HUDEP-2 (cell line): ENCODE results near the gene PDSS2.
"Not testable (repeated sequence)": the region's sequence is repeated elsewhere in the genome, so short reads cannot be mapped to it uniquely, and the experiment has no call there.

Experiments used
- DNase-seq, 76 experiments: peaks; one replicate each; lab custom pipeline; 2025; ENCODE audit not compliant: unreplicated experiment in 76 of 76; lab: John Stamatoyannopoulos, UW

The PDSS2 gene

DNA sequence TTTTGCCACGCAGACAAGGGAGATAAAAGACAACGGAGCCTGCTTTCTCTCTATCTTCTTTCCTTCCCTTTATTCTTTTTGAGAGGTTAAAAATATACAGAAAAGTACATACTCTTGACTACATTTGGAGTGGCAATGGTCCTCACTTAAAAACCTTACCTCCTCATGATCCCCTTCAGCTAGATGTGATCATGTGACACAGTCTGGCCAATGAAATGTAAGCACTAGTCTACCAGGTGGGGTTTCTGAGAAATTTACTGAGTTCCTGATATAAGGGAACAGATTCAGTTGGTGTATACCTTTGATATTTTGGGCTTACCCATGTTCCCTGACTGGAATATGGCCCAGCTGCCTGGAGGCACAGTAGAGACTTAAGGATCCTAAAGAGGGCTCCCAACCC lies 178.6 kb downstream of the PDSS2 start:
- peak in 5 of 76 experiments; percentile 20 to 40 (median 26) for DNase-seq

DNA sequence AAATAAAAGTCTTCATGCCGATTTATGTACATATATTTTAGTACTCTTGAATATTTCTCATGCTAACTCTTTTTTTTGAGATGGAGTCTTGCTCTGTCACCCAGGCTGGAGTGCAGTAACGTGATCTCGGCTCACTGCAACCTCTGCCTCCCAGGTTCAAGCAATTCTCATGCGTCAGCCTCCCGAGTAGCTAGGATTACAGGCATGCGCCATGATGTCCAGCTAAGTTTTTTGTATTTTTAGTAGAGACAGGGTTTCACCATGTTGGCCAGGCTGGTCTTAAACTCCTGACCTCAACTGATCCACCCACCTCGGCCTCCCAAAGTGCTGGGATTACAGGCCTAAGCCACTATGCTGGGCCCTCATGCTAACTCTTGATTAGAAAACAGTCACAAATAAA lies 179.4 kb downstream of the PDSS2 start:
- not testable (repeated sequence) for DNase-seq

DNA sequence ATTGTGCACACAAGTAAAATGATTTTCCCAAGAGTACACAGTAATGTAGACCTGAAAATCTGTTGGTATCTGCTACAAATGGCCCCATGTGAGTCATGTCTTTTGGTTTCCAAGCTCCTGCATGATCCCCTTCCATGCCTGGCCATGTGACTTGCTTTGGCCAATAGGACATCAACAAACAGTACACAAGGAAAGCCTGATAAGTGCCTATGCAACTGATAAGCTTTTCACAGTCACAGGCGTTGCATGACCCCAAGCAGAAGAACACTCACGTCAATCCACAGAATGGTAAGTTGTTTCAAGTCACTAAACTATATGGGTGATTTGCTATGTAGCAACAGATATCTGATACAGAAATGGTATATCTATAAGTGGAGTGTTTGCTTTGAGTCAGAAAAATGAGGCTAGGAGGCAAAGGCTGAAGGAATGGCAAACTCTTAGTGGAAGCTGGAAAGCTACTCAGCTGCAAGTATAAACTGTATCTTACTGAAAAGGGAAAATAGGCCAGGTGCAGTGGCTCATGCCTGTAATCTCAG lies 184.0 kb downstream of the PDSS2 start:
- peak in 73 of 76 experiments; percentile 50 to 97 (median 85) for DNase-seq

DNA sequence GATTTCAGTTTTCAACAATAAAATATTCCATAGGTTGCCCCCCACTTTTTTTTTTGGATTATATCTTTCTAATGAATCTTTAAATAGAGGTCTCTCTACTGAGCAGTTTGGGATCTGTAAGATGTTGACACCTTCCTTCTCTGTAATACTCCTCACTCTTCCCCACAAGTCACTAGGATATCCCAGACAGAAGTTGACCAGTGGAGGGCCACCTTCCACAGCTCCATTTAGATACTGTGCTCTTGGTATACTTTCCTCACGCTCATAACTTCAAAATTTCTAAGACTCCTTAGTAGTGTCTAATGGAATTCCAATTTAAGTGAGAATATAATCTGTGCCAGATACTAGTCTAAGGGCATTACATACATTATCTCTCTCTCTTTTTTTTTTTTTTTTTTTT lies 185.1 kb downstream of the PDSS2 start:
- no peak for DNase-seq

DNA sequence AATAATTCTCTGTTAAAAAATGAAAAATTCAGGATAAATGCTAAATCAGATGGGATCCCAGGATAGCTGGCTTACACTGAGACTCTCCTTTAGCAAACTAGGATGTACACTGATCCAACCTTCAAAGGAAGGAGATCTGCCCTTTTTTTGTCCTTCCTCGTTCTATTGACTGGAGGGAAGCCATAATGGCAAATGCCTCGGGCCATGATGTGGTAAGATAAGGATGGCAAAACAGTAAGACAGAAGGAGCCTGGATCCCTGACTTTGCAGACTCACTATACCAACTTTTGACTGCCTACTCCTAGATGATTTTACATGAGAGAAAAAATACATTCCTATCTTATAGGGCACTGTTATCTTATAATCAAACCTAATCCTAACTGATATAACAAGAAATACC lies 187.1 kb downstream of the PDSS2 start:
- peak in 3 of 76 experiments; percentile 23 to 28 (median 26) for DNase-seq

DNA sequence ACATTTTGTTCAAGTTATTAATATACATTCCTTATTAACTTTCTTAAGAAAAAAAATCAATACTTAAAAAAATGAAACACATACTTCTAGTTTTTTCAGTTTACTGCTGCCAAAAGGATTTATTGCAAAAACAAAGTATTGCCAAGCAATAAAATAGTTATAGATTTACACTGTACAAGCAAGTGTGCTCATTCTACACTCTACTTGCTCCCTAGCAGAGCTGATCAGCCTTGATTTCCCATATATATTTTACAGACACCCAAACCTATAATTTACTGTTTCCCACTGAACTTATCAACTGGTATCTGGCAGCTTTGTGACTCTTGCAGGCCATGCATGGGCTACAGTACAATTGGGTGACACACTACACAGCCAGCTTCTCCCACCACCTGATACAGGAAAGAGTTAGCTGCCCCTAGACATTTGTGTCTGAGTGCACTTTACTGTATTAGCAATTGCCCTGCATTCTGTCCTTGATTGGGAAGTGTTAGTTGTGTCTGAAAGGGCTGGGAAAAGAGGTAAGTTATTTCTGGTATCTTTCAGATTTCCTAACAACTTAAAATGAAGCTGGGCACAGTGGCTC lies 188.1 kb downstream of the PDSS2 start:
- no peak for DNase-seq

DNA sequence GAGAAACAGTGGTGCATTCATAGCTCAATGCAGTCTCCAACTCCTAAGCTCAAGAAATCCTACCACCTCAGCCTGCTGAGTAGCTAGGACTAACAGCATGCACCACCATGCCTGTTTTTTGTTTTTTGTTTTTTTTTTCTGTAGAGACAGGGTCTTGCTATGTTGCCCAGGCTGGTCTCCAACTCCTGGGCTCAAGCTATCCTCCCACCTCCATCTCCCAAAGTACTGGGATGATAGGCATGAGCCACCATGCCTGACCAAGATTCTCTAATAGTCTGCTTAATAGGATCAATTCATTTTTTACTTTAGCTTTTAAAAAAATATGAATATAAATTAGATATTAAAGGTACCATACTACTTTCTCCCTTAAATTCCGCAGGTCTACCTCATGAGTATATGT lies 191.7 kb downstream of the PDSS2 start:
- DNase-seq, result no peak

DNA sequence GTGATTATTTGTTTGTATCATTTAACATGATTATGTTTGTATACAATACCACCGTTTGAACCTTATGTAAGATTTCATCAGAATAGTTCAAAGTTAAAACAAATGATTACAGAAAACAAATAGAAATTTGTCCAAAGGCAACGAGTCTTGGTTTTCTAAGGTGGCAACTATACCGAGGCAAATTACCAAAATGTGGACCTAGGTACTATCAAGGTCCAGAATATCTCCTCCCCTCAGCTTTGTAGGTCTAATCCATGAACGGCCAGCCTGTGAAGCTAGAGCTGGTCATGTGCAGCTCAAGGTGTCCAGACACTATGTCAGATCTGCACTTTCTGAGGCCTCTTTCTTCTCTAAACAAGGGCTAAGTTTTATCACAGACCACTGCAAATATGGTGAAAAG lies 192.4 kb downstream of the PDSS2 start:
- no peak for DNase-seq

DNA sequence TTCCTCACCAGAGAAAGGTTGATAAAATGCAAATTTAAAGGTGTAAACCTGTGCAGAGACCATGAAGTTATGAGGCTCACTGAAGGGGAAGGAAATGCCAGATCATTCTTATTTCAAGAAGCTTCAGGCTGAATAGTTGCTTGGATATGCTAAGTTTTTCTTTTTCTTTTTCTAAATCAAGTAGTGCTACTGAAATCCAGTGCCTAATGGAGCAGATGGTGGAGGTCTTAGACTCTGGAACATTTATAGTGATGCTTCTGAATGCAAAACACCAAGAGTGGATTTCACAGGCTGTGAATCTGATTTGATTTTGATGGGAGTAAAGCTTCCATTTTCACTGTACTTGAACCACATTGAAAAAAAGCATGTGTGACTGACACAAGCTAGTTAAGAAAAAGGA lies 192.8 kb downstream of the PDSS2 start:
- no peak for DNase-seq

DNA sequence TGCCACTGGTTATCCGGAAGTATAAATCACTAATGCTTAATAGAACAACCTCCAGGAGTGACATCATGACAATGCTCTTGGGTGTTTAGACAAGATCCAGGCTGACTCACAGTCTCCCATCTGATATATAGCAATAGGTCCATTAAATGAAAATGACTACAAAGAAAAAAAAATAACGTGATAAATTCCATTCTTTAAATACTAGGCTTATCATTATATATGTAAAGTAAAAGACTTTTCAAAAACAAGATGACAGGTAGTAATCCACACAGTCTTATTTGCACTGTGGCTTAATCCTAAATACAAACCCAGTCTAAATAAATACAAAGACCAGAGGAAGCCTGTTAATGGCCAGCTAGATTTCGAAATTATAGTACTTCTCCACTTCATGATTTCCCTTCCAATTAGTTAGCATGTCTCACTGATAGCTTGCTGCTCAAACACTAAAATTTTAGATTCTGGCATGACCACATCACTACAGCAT lies 195.0 kb downstream of the PDSS2 start:
- no peak for DNase-seq

DNA sequence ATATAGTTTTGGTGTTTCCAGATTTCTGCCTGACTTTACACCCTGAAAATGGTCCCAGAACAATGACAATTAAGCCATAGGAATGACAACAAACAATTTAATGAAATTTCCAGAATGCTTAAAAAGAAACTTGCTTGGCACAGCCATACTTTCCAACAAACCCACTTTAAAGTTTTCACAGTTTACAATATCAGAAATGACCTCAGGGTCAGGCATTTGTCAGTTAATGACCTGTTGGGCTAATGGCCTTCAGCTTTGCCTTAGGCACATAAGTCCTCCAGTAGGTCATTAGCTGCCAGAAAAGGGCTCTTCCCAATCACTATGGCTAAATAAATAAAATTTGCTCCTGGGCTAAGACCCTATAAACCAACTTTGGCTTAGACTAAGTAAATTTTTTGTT lies 199.4 kb downstream of the PDSS2 start:
- DNase-seq, result no peak

DNA sequence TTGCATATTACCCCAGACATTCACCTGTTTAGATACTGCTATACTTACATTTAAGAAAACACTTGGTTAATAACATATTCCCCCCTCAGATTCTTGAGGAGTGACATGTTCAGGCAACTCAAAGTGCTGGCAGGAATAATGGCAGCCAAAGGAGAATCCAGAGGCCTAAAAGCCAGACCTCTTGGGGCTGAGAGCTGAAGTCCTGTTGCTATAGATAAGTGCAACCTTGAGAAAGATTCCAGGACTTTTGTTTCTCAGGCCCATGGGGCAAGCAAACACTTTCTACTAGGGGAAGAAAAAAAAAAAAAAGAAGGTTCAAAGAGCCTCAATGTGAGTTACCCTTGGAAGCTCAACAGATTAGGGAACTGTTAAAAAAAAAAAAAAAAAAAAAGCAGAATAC lies 211.2 kb downstream of the PDSS2 start:
- DNase-seq, result no peak

DNA sequence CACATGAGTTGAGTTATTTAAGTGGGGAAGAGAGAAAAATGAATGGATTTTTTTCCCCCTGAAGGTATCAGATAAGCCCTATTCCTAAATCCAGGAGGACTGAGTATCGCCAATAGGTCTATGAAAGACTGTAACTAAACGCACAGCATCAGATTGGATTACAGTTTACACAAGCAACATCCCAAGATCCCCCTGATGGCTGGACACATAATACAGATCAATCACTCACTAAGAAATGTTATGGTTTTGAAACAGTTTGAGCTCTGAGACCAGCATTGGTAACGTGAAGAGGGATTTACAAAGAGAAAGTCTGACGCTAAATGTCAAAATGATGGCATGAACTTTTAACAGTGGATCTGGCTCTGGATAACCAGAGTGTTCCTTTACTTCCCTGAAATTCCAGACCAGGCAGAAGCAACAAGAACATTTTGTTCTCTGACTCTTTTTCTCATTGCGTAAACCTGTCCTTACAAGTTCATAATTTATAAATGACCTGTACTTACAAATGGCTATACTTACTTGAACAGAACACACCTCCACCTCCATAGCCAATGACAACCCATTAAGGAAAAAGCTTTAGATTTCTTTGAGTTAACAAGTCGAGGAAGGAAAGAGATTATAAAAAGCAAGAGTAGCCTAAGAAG lies 212.3 kb downstream of the PDSS2 start:
- no peak for DNase-seq

DNA sequence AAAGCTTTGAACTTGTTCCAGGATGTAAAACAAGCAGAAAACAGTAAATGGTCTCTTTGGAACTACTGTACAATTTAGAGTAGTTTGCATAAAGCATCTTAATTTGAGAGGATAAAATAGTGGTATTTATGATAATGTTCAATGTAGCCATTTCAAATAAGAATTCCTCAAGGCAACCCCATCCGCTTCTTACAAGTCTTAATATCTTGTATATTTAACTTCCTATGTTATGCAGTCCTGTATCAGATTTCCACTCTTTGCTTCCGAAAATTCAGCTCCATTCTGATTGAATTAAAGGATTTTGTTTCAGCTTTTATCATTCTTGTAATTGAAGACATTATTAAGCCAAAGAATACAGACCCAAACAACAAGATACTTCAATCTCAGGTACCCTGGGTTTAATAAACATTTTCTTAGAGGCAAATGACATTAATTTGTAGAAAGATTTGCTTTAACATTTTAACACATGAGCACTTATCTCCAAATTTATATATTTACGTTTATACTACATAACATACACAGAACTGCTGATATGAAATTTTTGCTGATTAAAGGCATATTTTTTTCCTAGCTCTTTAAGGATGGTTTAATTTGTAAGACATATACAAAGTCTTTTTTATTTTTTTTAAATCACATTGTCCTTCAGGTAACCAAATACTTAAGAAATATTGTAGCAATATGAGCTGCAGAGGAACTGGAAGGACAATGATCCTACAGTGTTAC lies 213.0 kb downstream of the PDSS2 start:
- DNase-seq, result no peak

DNA sequence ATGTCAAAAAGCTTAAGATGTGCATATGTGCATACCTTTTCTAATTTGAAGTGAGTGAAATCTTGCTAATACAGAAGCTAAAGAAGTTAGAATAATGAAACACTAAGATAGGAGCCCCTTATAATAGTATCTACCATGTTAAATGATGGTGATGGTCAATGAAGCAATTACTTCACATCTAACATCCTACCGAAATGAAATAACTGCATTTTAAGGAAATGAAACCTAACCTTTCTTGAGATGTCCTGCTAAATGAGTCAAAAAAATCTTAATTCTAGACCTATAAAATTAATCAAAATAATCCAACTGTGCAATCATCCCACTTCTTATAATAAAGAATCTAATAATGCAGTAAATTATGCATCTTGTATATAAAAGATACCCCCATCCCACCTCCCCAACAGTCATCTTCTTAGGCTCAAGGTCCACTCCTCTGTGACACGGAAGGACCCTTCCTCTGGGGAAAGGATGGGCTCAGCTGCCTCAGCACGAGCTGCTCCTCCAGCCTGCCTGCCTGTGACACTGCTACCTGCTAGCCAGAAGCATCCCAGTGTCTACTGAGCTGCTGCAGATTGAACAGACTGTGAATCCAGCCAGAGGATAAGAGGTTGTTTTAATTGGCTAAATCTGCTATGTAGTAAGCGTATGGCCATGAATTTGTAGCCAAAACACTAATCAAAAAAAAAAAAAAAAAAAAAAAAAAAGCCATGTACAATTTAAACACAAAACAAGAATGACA lies 214.5 kb downstream of the PDSS2 start:
- no peak for DNase-seq

DNA sequence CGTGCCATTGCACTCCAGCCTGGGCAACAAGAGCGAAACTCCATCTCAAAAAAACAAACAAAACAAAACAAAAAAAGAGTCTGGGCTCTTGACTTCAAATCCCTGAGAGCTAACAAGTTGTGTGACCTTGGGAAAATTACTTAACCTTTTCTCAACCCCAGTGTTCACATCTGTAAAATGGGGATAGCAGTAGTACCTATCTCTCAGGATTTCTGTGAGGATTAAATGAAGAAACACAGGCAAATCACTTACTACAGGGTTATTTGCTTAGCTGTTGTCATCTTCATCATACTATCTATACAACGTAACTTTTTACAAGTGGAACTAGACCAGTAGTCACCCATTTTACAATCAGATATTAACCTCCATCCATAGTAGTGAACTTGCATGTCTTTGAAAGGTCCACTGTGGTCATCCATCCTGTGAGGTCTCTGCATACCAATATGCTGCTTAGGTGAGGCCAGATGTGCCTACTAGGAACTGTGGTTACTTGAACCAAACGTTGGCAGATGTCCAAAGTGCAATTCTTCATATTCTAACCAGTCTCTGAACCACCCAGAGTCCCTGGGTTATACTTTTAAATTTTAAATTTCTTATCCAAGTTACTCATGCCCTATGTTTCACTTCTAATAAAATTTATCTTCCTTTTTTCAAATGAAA lies 215.2 kb downstream of the PDSS2 start:
- no peak for DNase-seq

DNA sequence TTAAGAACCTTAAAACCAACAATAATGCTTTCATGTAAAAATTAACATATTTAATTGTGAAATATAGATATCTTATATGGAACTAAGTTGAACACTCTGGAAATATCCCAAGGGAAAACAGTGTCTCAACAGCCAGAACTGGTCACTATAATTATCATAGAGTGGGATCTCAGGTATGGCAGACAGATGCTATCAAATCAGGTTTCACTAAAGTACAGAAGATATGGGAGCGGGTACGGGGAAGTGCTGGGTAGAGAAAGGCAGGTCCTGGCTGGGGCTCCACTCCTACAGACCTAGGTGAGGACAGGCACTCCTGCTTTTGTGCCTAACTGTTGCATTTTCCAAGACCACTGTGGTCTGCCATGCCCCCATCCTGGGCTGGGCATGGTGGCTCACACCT lies 215.9 kb downstream of the PDSS2 start:
- no peak for DNase-seq

DNA sequence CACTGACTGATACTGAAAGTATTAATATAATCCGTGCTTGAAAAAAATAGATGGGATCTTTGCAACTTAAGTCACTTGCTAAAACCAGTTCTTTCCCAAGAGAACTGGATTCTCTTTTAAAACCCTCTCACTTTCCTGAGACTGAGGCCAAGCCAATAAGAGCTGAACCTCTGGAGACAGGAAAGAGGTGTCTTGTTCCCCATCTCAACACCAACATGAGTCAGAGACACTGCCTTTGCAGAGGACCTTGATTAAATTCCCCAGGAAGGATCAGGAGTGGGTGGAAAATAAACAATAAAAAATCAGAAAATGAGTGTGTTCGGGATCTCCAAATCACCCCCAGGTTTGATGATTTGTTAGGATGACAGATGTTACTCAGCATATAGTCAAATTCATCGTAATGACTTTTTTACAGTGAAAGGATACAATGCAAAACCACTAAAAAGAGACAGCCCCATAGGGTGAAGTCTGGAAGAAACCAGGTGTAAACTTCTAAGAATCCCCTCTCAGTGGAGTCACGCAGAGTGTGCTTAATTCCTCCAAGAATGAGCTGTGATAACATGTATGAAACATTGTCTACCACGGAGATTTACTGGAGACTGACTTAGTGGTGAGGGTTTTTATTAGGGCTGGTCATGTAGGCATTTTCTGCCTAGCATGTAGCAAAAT lies 221.2 kb downstream of the PDSS2 start:
- DNase-seq, result no peak

DNA sequence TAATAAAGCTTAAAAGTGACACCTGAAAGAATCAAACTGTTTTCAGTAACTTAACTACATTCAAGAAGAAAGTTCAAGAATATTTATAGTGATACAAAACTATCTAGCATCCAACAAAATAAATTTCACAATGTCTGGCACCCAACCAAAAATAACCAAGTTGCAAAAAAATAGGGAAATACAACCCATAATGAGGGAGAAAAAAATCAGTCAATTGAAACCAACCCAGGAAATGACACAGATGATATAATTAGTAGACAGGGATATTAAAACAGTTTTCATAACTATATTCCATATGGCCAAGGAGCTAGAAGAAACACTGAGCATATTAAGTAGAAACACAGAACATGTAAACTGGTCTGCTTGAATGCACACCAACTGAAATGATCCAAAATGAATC lies 223.9 kb downstream of the PDSS2 start:
- no peak for DNase-seq

DNA sequence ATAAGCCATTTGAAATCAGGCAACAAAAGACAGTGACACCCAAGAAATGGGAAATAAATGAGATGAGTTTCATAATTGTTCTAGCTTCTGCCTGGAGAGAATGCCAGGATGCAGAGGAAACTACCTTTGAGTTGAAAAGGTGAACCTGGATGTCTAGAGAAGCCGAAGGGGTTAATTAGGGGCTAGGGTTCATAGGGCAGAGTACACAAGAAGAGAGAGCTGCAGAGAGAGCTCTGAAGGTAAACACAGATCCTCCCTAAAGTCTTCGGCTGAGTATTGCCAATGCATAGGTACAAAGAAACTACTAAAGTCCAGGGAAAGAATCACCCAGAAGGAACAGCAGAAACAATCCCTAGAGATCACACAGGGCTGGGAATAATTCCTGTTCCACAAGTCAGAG lies 224.4 kb downstream of the PDSS2 start:
- no peak for DNase-seq
